ENCODE results near the gene DDC.

The DDC gene

DNA sequence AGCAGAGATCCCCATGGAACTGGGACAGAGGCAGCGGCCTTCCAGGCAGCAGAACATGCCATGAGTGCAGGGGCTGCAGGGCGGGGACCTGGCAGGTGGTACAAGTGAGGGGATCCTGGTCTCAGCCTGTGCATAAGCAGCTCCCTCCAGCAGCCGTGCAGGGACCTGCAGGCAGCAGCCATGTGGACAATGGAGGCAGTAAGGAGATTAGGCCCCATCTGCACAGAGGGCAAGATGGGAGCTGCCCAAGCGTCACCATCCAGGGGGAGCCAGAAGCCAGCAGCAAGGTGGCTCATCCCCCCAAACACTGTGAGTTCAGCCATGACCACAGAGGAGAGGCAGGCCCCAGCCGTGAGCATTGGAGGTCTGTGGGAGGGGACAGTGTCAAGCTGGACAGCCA is 3.1 kb downstream of the DDC start:
- TF ChIP-seq CEBPB (IDR thresholded peaks at IDR 0.05), result no peak
- TF ChIP-seq CREB1 (IDR thresholded peaks at IDR 0.05; ENCODE audit: low read depth), result no peak

DNA sequence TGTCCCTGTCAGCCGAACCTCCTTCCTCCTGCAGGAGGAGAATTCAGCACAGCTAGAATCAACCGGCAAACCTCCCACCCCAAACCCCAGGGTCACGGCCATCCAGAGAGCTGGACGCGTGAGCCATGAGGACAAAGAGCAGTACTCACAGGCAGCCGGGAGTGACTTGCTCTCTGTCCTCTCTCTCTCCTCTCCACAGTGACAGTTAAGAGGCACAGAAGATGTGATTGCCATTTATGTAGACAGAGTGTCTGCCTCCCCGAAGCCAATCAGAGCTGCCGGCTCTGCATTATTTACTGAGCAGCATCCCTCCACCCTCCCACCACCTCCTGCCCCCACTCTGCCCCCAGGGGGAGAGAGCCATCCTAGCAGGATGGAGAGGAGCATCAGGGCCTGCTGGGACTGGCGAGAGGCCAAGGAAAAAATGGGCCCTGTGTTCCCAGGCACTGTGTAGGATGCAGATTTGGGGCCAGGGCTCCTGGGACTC is 4.3 kb downstream of the DDC start:
- TF ChIP-seq, protein P1, sequence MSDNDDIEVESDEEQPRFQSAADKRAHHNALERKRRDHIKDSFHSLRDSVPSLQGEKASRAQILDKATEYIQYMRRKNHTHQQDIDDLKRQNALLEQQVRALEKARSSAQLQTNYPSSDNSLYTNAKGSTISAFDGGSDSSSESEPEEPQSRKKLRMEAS (IDR thresholded peaks at IDR 0.05), result no peak
- no peak for TF ChIP-seq EGR1 (IDR thresholded peaks at IDR 0.05)

DNA sequence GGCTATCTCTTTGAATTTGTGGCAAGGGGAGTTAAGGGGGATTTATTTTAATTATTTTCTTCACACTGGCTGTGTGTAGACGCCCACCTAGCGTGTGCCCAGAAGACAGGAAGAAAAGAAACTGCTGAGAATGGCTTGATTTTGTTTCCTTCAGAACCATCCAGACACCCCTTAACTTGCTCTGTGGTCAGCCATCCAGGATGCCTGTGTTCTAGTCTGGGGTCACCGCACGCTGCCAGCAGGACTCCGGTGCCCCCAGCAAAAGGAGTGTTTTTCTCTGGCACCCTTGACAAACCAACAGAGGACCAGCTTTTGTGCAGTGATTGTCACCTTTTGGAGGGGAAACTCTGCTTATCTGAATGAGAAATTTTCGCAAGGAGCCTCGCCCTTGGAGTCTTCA is 5.3 kb downstream of the DDC start:
- TF ChIP-seq REST (IDR thresholded peaks at IDR 0.05; ENCODE audit: low read depth) (no peak), RAD21 (IDR thresholded peaks at IDR 0.05; ENCODE audit: low read depth) (no peak), EP300 (IDR thresholded peaks at IDR 0.05; ENCODE audit: borderline replicate concordance) (no peak), ZBTB7A (IDR thresholded peaks at IDR 0.05; ENCODE audit: low read depth) (no peak), CEBPB (IDR thresholded peaks at IDR 0.05) (no peak), TEAD4 (IDR thresholded peaks at IDR 0.05) (no peak), FOXM1 (IDR thresholded peaks at IDR 0.05; ENCODE audit: borderline replicate concordance, low read depth) (no peak), TAF1 (IDR thresholded peaks at IDR 0.05; ENCODE audit: low read depth) (no peak)
- TF ChIP-seq, protein P1 (IDR thresholded peaks at IDR 0.05), result no peak

- TF ChIP-seq EGR1 (IDR thresholded peaks at IDR 0.05) (no peak), REST (IDR thresholded peaks at IDR 0.05; ENCODE audit: low read depth) (no peak), USF1 (IDR thresholded peaks at IDR 0.05) (no peak), FOXM1 (IDR thresholded peaks at IDR 0.05; ENCODE audit: borderline replicate concordance, low read depth) (no peak), ZBTB7A (IDR thresholded peaks at IDR 0.05; ENCODE audit: low read depth) (no peak), TCF12 (IDR thresholded peaks at IDR 0.05; ENCODE audit: low read depth) (no peak), CREB1 (IDR thresholded peaks at IDR 0.05; ENCODE audit: low read depth) (no peak), RAD21 (IDR thresholded peaks at IDR 0.05; ENCODE audit: low read depth) (no peak), NFIC (IDR thresholded peaks at IDR 0.05) (no peak), CEBPB (IDR thresholded peaks at IDR 0.05) (no peak)
Measured at GRCh38 chr7:50558294-50559053, 6.7 kb downstream of the DDC start.

DNA sequence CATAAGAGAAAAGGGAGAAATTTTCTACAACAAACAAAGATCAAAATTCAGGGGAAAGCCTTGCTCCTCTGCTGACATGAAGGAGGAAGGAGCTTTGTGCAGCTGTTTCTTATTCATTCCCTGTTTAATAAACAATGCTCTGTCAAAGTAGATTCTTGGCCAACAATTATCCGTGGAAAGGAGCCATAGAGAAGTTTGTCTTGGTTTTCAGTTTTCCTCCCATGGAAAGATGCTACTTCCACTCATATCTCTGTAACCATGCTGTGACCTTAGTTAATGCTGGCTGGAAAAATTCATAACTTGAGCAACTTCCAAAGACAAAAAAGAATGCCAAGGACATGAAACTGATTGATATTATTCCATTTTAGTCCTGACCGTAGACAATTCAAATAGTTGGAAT is 8.1 kb downstream of the DDC start:
- TF ChIP-seq ZBTB7A (IDR thresholded peaks at IDR 0.05; ENCODE audit: low read depth), result no peak

GRCh38 chr7:50556247-50556991 is 8.8 kb downstream of the DDC start:
- no peak for TF ChIP-seq YY1 (IDR thresholded peaks at IDR 0.05; ENCODE audit: low read depth)
- peak; percentile 66 for TF ChIP-seq REST (IDR thresholded peaks at IDR 0.05; ENCODE audit: low read depth)
